Activated B cell treated with CpG ODN at 0.5 μM for 24 hours (primary cell): ENCODE data around the gene CMKLR1. TPM values are rescaled to one million over a fixed set of nuclear protein-coding genes. Genes with fewer than 3 reads are reported as not detected.

Source experiments
- ATAC-seq: fragments of 200-7000 bp; cut with Tn5 transposase; one replicate; pipeline ENCODE4 v1.10.0; 2021; ENCODE audit warnings: low read depth, mild to moderate bottlenecking, moderate library complexity
- CTCF ChIA-PET: fragments of 350-600 bp; sonication (Branson Sonifier 250); formaldehyde crosslinking; loops from one replicate; lab custom pipeline; 2021; ENCODE audit warnings: antibody characterized with exemption; lab: Charles Lee
- POLR2A ChIA-PET: fragments of 350-600 bp; sonication (Branson Sonifier 250); formaldehyde crosslinking; loops from one replicate; lab custom pipeline; 2021; ENCODE audit warnings: antibody characterized with exemption; lab: Charles Lee
- DNase-seq: peaks from one replicate; pipeline ENCODE4 v3.0.0; 2022
- H3K27ac Mint-ChIP-seq: one replicate; pipeline ENCODE4 v1.8.0; 2020; ENCODE audit warnings: mixed read lengths
- H3K27me3 Mint-ChIP-seq: one replicate; pipeline ENCODE4 v1.8.0; 2021; ENCODE audit warnings: mixed read lengths
- H3K36me3 Mint-ChIP-seq: one replicate; pipeline ENCODE4 v1.8.0; 2021; ENCODE audit warnings: low read depth, mixed read lengths
- H3K4me1 Mint-ChIP-seq: one replicate; pipeline ENCODE4 v1.8.0; 2021; ENCODE audit warnings: mixed read lengths
- H3K4me3 Mint-ChIP-seq: one replicate; pipeline ENCODE4 v1.8.0; 2020; ENCODE audit warnings: mild to moderate bottlenecking, mixed read lengths
- H3K9me3 Mint-ChIP-seq: one replicate; pipeline ENCODE4 v1.8.0; 2020; ENCODE audit warnings: mixed read lengths
- intact Hi-C: fragments of 100-400 bp; cut with micrococcal nuclease; formaldehyde crosslinking; loops from one replicate; pipeline ENCODE4 v1.15.1; 2024
- total RNA-seq: library from RNA; stranded (reverse); gene quantifications from 2 replicates; pipeline ENCODE4 v1.2.3, GENCODE V29; 2022
- TF ChIP-seq, protein P1 (sequence below): fragments of 200-600 bp; IDR thresholded peaks from one replicate; pipeline ENCODE4 v1.8.0; 2022; ENCODE audit warnings: antibody characterized with exemption, mild to moderate bottlenecking

CMKLR1 gene
- total RNA-seq, 1 donor from 2014 or later: 0.24 TPM

DNA sequence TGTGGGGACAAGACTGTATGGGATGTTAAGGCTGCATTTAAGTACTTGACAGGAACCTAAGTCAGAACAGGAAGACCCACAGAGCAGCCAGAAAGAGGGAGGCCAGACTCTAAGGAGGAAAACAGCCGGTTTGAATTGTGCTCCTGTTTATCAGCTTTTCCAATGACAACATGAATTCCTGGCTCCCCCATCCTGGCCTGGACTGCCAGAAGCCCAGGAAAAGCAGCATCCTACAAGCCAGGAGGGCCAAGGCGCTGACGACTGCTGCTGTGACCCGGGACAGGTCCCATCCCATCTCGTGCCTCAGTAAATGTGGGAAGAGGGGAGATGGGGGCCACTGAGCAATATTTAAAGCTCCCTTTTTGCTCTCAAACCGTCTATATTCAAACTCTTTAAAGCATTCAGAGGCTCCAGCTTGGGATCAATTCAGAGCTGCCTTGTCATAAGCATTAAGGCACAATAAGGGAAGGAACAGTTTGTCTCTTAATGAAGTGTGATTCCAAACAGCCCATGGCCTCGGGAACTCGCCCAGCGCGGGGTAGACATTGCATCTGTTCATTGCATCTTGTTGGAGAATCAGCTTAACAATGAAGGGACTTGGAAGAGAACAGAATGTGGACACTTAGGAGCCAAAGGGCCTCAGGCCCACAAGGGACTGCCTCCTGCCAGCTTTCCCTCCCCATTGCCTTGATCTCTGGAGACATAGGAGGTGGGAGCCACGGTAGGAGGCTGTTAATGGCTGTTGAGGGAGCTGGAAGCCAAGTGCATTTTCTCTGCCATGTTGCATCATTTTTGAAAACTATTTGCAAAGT is 49.6 kb downstream of the CMKLR1 start:
- intact Hi-C loops: no loop called here
- TF ChIP-seq, protein P1, sequence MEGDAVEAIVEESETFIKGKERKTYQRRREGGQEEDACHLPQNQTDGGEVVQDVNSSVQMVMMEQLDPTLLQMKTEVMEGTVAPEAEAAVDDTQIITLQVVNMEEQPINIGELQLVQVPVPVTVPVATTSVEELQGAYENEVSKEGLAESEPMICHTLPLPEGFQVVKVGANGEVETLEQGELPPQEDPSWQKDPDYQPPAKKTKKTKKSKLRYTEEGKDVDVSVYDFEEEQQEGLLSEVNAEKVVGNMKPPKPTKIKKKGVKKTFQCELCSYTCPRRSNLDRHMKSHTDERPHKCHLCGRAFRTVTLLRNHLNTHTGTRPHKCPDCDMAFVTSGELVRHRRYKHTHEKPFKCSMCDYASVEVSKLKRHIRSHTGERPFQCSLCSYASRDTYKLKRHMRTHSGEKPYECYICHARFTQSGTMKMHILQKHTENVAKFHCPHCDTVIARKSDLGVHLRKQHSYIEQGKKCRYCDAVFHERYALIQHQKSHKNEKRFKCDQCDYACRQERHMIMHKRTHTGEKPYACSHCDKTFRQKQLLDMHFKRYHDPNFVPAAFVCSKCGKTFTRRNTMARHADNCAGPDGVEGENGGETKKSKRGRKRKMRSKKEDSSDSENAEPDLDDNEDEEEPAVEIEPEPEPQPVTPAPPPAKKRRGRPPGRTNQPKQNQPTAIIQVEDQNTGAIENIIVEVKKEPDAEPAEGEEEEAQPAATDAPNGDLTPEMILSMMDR: no peak

GRCh38 chr12:108287227-108287626 is 51.9 kb downstream of the CMKLR1 start:
- H3K9me3 Mint-ChIP-seq: no peaks in the 10 kb centered on the region
- CTCF ChIA-PET: no interaction called here

More for the DNA sequence above, 49.6 kb downstream of the CMKLR1 start:
- Mint-ChIP-seq H3K4me1 (no peaks in the 10 kb centered on the region), H3K27ac (no peak overlapping the region), H3K4me3 (no peak overlapping the region), H3K9me3 (no peaks in the 10 kb centered on the region), H3K36me3 (no peaks in the 10 kb centered on the region), H3K27me3 (peaks cover 2% of the 10 kb centered on the region)
- DNase-seq (no peak), ATAC-seq (no peak)
- POLR2A ChIA-PET: no interaction called here
- CTCF ChIA-PET: no interaction called here

GRCh38 chr12:108285016-108285415 is 54.1 kb downstream of the CMKLR1 start:
- H3K4me3 Mint-ChIP-seq: no peak overlapping the region
- TF ChIP-seq, protein P1: no peak
- no peak for ATAC-seq
- DNase-seq: no peak
- no peaks in the 10 kb centered on the region for H3K9me3 Mint-ChIP-seq
- H3K27me3 Mint-ChIP-seq: peaks cover 5% of the 10 kb centered on the region
- intact Hi-C loops: no loop called here
- ChIA-PET POLR2A (no interaction called here), CTCF (no interaction called here)
- H3K4me1 Mint-ChIP-seq: no peaks in the 10 kb centered on the region
- H3K27ac Mint-ChIP-seq: no peak overlapping the region
- H3K36me3 Mint-ChIP-seq: no peaks in the 10 kb centered on the region

More at GRCh38 chr12:108287227-108287626, 51.9 kb downstream of the CMKLR1 start:
- ATAC-seq: no peak
- Mint-ChIP-seq H3K27me3 (peaks cover 2% of the 10 kb centered on the region), H3K4me1 (no peaks in the 10 kb centered on the region), H3K36me3 (no peaks in the 10 kb centered on the region), H3K27ac (no peak overlapping the region), H3K4me3 (no peak overlapping the region)
- intact Hi-C loops: no loop called here
- POLR2A ChIA-PET: no interaction called here
- DNase-seq: no peak
- TF ChIP-seq, protein P1: no peak

DNA sequence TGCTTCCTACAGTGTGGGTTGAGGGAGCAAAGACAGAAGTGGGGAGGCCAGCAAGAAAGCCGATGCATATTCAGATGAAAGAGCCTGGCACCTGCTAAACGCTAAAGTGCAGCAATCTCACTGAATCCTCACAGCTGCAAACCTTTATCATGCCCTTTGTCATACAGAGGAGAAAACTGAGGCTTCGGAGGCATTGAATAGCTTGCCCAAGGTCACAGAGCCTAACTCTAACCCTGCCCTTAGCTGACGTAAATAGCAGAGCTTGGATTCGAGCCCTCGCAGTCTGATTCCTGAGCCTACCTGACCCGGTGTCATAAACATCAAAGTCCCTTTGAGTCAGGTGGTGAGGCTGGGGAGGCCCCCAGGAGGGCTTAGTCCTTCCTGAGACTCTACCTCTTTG is 54.9 kb downstream of the CMKLR1 start:
- POLR2A ChIA-PET: no interaction called here
- H3K4me3 Mint-ChIP-seq: no peak overlapping the region
- H3K4me1 Mint-ChIP-seq: no peaks in the 10 kb centered on the region
- H3K9me3 Mint-ChIP-seq: no peaks in the 10 kb centered on the region
- TF ChIP-seq, protein P1: no peak
- no peak for ATAC-seq
- intact Hi-C loops: no loop called here
- CTCF ChIA-PET: no interaction called here
- no peak for DNase-seq
- no peaks in the 10 kb centered on the region for H3K36me3 Mint-ChIP-seq
- peaks cover 6% of the 10 kb centered on the region for H3K27me3 Mint-ChIP-seq
- H3K27ac Mint-ChIP-seq: no peak overlapping the region

DNA sequence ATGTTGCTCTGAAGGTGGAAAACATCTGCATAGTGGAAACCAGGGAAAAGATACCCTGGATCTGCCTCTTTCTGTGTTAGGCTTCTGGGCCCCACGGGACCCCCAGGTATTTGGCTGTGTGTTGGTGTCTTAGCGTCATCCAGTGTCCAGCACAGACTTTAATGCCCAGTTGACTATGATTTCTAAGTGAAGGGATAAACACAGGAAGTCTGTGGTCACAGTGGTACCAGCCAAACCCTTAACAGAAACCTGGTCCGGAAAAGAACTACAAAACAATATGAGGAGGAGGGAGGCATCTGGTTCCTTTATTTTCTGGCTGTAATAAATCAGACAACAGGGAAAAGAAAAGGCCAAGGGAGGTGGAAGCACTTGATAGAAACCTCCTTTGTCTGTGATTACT is 56.4 kb downstream of the CMKLR1 start:
- POLR2A ChIA-PET: no interaction called here
- ATAC-seq (no peak), DNase-seq (no peak)
- Mint-ChIP-seq H3K27ac (no peak overlapping the region), H3K9me3 (no peaks in the 10 kb centered on the region), H3K36me3 (no peaks in the 10 kb centered on the region), H3K4me3 (no peak overlapping the region), H3K27me3 (peaks cover 6% of the 10 kb centered on the region), H3K4me1 (no peaks in the 10 kb centered on the region)
- intact Hi-C loops: no loop called here
- TF ChIP-seq, protein P1: no peak
- CTCF ChIA-PET: no interaction called here
